Mesenchymal stem cell (in vitro differentiated cells and primary cell): Measurements from ENCODE around the gene DYNC2H1. TPM values are rescaled to one million over a fixed set of nuclear protein-coding genes. Genes with fewer than 3 reads are reported as not detected.

Experiments
- DNase-seq: peaks from one replicate; pipeline ENCODE4 v3.0.0-alpha.2; 2013
- H2AFZ ChIP-seq: one replicate; pipeline ENCODE4 v1.6.1; 2013; ENCODE audit warnings: low read depth, mild to moderate bottlenecking, control low read depth, inconsistent platforms, low read length, moderate library complexity
- H2AK5ac ChIP-seq: 2 replicates; pipeline ENCODE4 v1.6.1; 2013; ENCODE audit warnings: low read length, moderate library complexity, mild to moderate bottlenecking, inconsistent platforms; ENCODE audit not compliant: severe bottlenecking
- H2BK120ac ChIP-seq: one replicate; pipeline ENCODE4 v1.6.1; 2013; ENCODE audit warnings: low read depth, mild to moderate bottlenecking, inconsistent platforms, low read length, moderate library complexity
- H2BK12ac ChIP-seq, 2 experiments: one replicate each; pipeline ENCODE4 v1.6.1; 2013; ENCODE audit warnings: inconsistent platforms in 2 of 2, low read length in 2 of 2, mild to moderate bottlenecking in 2 of 2, moderate library complexity in 2 of 2, control low read depth in 1 of 2
- H2BK15ac ChIP-seq: one replicate; pipeline ENCODE4 v1.6.1; 2013; ENCODE audit warnings: mild to moderate bottlenecking, low read depth, inconsistent platforms; ENCODE audit not compliant: poor library complexity, severe bottlenecking
- H2BK5ac ChIP-seq: 2 replicates; pipeline ENCODE4 v1.6.1; 2013; ENCODE audit warnings: low read depth, mild to moderate bottlenecking, low read length, control low read depth, inconsistent platforms; ENCODE audit not compliant: poor library complexity, severe bottlenecking
- H3K14ac ChIP-seq, 2 experiments: one replicate each; pipeline ENCODE4 v1.6.1; 2013; ENCODE audit warnings: inconsistent platforms in 2 of 2, low read length in 2 of 2, control low read depth in 1 of 2, mild to moderate bottlenecking in 1 of 2, moderate library complexity in 1 of 2
- H3K18ac ChIP-seq, 2 experiments: one replicate each; pipeline ENCODE4 v1.6.1; 2013; ENCODE audit warnings: inconsistent platforms in 2 of 2, low read length in 2 of 2, control low read depth in 1 of 2, low read depth in 1 of 2, mild to moderate bottlenecking in 1 of 2
- H3K23ac ChIP-seq, 2 experiments: one replicate each; pipeline ENCODE4 v1.6.1; 2013; ENCODE audit warnings: inconsistent platforms in 2 of 2, low read length in 2 of 2, mild to moderate bottlenecking in 2 of 2, moderate library complexity in 2 of 2, control low read depth in 1 of 2
- H3K27ac ChIP-seq: 2 replicates; pipeline ENCODE4 v1.5.1; 2013; ENCODE audit warnings: mild to moderate bottlenecking, moderate library complexity, low read length, control low read depth, inconsistent platforms; ENCODE audit not compliant: poor library complexity, severe bottlenecking
- H3K27me3 ChIP-seq, 2 experiments: 2 replicates each; pipeline versions ENCODE4 v1.6.1 to v1.7.0; 2013; ENCODE audit warnings: low read length in 2 of 2, mild to moderate bottlenecking in 2 of 2, moderate library complexity in 2 of 2, control low read depth in 1 of 2, inconsistent platforms in 1 of 2; ENCODE audit not compliant: control insufficient read depth in 1 of 2, insufficient read depth in 1 of 2
- H3K36me3 ChIP-seq, 2 experiments: 2 replicates each; pipeline versions ENCODE4 v1.6.1 to v1.7.0; 2013; ENCODE audit warnings: low read length in 2 of 2, control low read depth in 1 of 2, inconsistent platforms in 1 of 2, low read depth in 1 of 2, mild to moderate bottlenecking in 1 of 2; ENCODE audit not compliant: insufficient read depth in 2 of 2, control insufficient read depth in 1 of 2
- H3K4ac ChIP-seq, 2 experiments: one replicate each; pipeline ENCODE4 v1.6.1; 2013; ENCODE audit warnings: inconsistent platforms in 2 of 2, low read length in 2 of 2, mild to moderate bottlenecking in 2 of 2, moderate library complexity in 2 of 2, control low read depth in 1 of 2, low read depth in 1 of 2
- H3K4me1 ChIP-seq: 2 replicates; pipeline ENCODE4 v1.6.1; 2013; ENCODE audit warnings: low read depth, low read length, control low read depth; ENCODE audit not compliant: control insufficient read depth, insufficient read depth
- H3K4me2 ChIP-seq: 2 replicates; pipeline ENCODE4 v1.6.1; 2013; ENCODE audit warnings: low read length, mild to moderate bottlenecking, inconsistent platforms; ENCODE audit not compliant: poor library complexity, severe bottlenecking
- H3K4me3 ChIP-seq, 2 experiments: 2 replicates each; pipeline versions ENCODE4 v1.5.1 to v1.7.0; 2013; ENCODE audit warnings: low read length in 2 of 2, mild to moderate bottlenecking in 2 of 2, control low read depth in 1 of 2, low read depth in 1 of 2; ENCODE audit not compliant: insufficient read depth in 1 of 2
- H3K79me1 ChIP-seq: replicated peaks from 2 replicates; pipeline ENCODE4 v1.6.1; 2013; ENCODE audit warnings: mild to moderate bottlenecking, control low read depth, low read length, inconsistent platforms; ENCODE audit not compliant: poor library complexity, severe bottlenecking
- H3K9ac ChIP-seq: 2 replicates; pipeline ENCODE4 v1.7.0; 2013; ENCODE audit warnings: mild to moderate bottlenecking, low read length, moderate library complexity
- H3K9me3 ChIP-seq: 2 replicates; pipeline ENCODE4 v1.7.0; 2013; ENCODE audit warnings: mild to moderate bottlenecking, low read length; ENCODE audit not compliant: control insufficient read depth
- H4K8ac ChIP-seq: one replicate; pipeline ENCODE4 v1.6.1; 2013; ENCODE audit warnings: inconsistent platforms, mild to moderate bottlenecking, low read length, moderate library complexity
- H4K91ac ChIP-seq: one replicate; pipeline ENCODE4 v1.6.1; 2013; ENCODE audit warnings: mild to moderate bottlenecking, low read length, inconsistent platforms
- WGBS: methylation state at CpG from one replicate; pipeline ENCODE4 v1.1.7; 2013; ENCODE audit warnings: mixed read lengths; 5-methylcytosine and 5-hydroxymethylcytosine counted together
- polyA plus RNA-seq, 2 experiments: library from polyadenylated mRNA; stranded (reverse); fragments of 200-250 nt; gene quantifications; one replicate each; pipeline ENCODE4 v1.2.3, GENCODE V29; 2013

The DYNC2H1 gene
- 6.5 TPM for polyA plus RNA-seq (2013, experiment 1 of 2)
- polyA plus RNA-seq (2013, experiment 2 of 2) = 7.6 TPM

- H2BK120ac ChIP-seq = no peak within 1 kb of the TSS
- H3K4me2 ChIP-seq = peak within 1 kb of the TSS; percentile 73
- H3K9me3 ChIP-seq = no peaks in the 10 kb centered on the region
- peak within 1 kb of the TSS in 1 of 2 experiments; percentile 45 for H2BK12ac ChIP-seq
- H4K91ac ChIP-seq = peak within 1 kb of the TSS; percentile 6
- no peak within 1 kb of the TSS for H2AK5ac ChIP-seq
- H3K14ac ChIP-seq = no peak within 1 kb of the TSS
- peak within 1 kb of the TSS; percentile 70 to 99 for H3K4me3 ChIP-seq
- H3K4ac ChIP-seq = peak within 1 kb of the TSS in 1 of 2 experiments; percentile 0
- peak within 1 kb of the TSS; percentile 74 for H4K8ac ChIP-seq
- no peak within 1 kb of the TSS for H2BK15ac ChIP-seq
- H3K4me1 ChIP-seq = peaks cover 4% of the 10 kb centered on the region
- peaks cover 0 to 19% of the 10 kb centered on the region in 2 experiments for H3K36me3 ChIP-seq
- H3K79me1 ChIP-seq = no peaks in the 10 kb centered on the region
- H3K27ac ChIP-seq = peak within 1 kb of the TSS; percentile 69
- no peak within 1 kb of the TSS for H3K23ac ChIP-seq
- H3K18ac ChIP-seq = peak within 1 kb of the TSS; percentile 23 to 85
- peak within 1 kb of the TSS; percentile 100 for H2AFZ ChIP-seq
- peak; percentile 95 for DNase-seq
- no peak within 1 kb of the TSS for H2BK5ac ChIP-seq
- H3K27me3 ChIP-seq = no peaks in the 10 kb centered on the region
- peak within 1 kb of the TSS; percentile 99 for H3K9ac ChIP-seq
- WGBS = 2% methylated on average over 49 of the region's 53 CpGs
These were observed at the start of gene DYNC2H1 for GRCh38 chr11:103108933-103109817. Gene DYNC2H1 (plus strand): TSS chr11:103109426. CDS start chr11:103109575, 149 bp downstream.

- H2AK5ac ChIP-seq = no peak overlapping the region
- H2BK15ac ChIP-seq = no peak overlapping the region
- H3K27ac ChIP-seq = no peak overlapping the region
- no peaks in the 10 kb centered on the region for H3K9me3 ChIP-seq
- no peak overlapping the region for H3K18ac ChIP-seq
- H3K4me2 ChIP-seq = no peak overlapping the region
- H4K8ac ChIP-seq = no peak overlapping the region
- H4K91ac ChIP-seq = no peak overlapping the region
- H2BK12ac ChIP-seq = no peak overlapping the region
- no peaks in the 10 kb centered on the region for H3K4me1 ChIP-seq
- H3K36me3 ChIP-seq = peaks cover 3 to 70% of the 10 kb centered on the region in 2 experiments
- H3K27me3 ChIP-seq = no peaks in the 10 kb centered on the region
- no peak overlapping the region for H3K14ac ChIP-seq
- H2BK5ac ChIP-seq = peak overlapping the region; percentile 8
- no peak overlapping the region for H2BK120ac ChIP-seq
- H3K9ac ChIP-seq = no peak overlapping the region
- H3K4me3 ChIP-seq = no peak overlapping the region
- DNase-seq = no peak
- no peak overlapping the region for H3K4ac ChIP-seq
- no peak overlapping the region for H2AFZ ChIP-seq
- WGBS = 89% methylated on average over 1 of the region's 1 CpG
- no peaks in the 10 kb centered on the region for H3K79me1 ChIP-seq
- no peak overlapping the region for H3K23ac ChIP-seq
These were observed 47.6 kb upstream of the DYNC2H1 start for GRCh38 chr11:103061656-103062055.

- no peaks in the 10 kb centered on the region for H3K9me3 ChIP-seq
- no peak overlapping the region for H3K14ac ChIP-seq
- H2AFZ ChIP-seq = no peak overlapping the region
- no peak overlapping the region for H2BK15ac ChIP-seq
- H2AK5ac ChIP-seq = no peak overlapping the region
- H2BK120ac ChIP-seq = no peak overlapping the region
- peaks cover 3 to 80% of the 10 kb centered on the region in 2 experiments for H3K36me3 ChIP-seq
- no peaks in the 10 kb centered on the region for H3K27me3 ChIP-seq
- H3K27ac ChIP-seq = no peak overlapping the region
- H3K18ac ChIP-seq = no peak overlapping the region
- no peak overlapping the region for H3K4me2 ChIP-seq
- H3K23ac ChIP-seq = no peak overlapping the region
- no peak overlapping the region for H4K8ac ChIP-seq
- H4K91ac ChIP-seq = no peak overlapping the region
- H3K4ac ChIP-seq = no peak overlapping the region
- H3K79me1 ChIP-seq = peaks cover 10% of the 10 kb centered on the region
- no peak overlapping the region for H3K9ac ChIP-seq
- H3K4me3 ChIP-seq = no peak overlapping the region
- no peak for DNase-seq
- no peak overlapping the region for H2BK5ac ChIP-seq
- H2BK12ac ChIP-seq = no peak overlapping the region
- WGBS = 100% methylated on average over 1 of the region's 1 CpG
- H3K4me1 ChIP-seq = no peaks in the 10 kb centered on the region
These were observed 42.1 kb upstream of the DYNC2H1 start for GRCh38 chr11:103067118-103067517.

- H3K9ac ChIP-seq = no peak overlapping the region
- no peaks in the 10 kb centered on the region for H3K27me3 ChIP-seq
- no peak overlapping the region for H3K23ac ChIP-seq
- H4K91ac ChIP-seq = no peak overlapping the region
- H2BK5ac ChIP-seq = no peak overlapping the region
- H3K9me3 ChIP-seq = no peaks in the 10 kb centered on the region
- peaks cover 5 to 71% of the 10 kb centered on the region in 2 experiments for H3K36me3 ChIP-seq
- H3K27ac ChIP-seq = no peak overlapping the region
- no peaks in the 10 kb centered on the region for H3K4me1 ChIP-seq
- H3K18ac ChIP-seq = no peak overlapping the region
- no peak overlapping the region for H2AFZ ChIP-seq
- H2BK12ac ChIP-seq = no peak overlapping the region
- peak overlapping the region in 1 of 2 experiments; percentile 20 for H3K14ac ChIP-seq
- no peak overlapping the region for H4K8ac ChIP-seq
- H2BK15ac ChIP-seq = no peak overlapping the region
- H2AK5ac ChIP-seq = no peak overlapping the region
- no peak overlapping the region for H3K4me3 ChIP-seq
- DNase-seq = no peak
- no peak overlapping the region for H2BK120ac ChIP-seq
- no peak overlapping the region for H3K4ac ChIP-seq
- H3K4me2 ChIP-seq = no peak overlapping the region
- H3K79me1 ChIP-seq = peaks cover 12% of the 10 kb centered on the region
- WGBS = 100% methylated on average over 1 of the region's 2 CpGs
These were observed 39.9 kb upstream of the DYNC2H1 start for GRCh38 chr11:103069367-103069766.
